H1 (cell line): Measurements from ENCODE around the gene WDR48. TPM values are rescaled to one million over a fixed set of nuclear protein-coding genes. Genes with fewer than 3 reads are reported as not detected.

Experiments
- CTCF ChIA-PET: fragments of 300-600 bp; sonication (Branson Sonifier 250); formaldehyde crosslinking; loops from one replicate; lab custom pipeline; 2021; ENCODE audit not compliant: partially characterized antibody; lab: Charles Lee
- POLR2A ChIA-PET: fragments of 300-600 bp; sonication (Branson Sonifier 250); formaldehyde crosslinking; loops from one replicate; lab custom pipeline; 2021; ENCODE audit warnings: inconsistent platforms; ENCODE audit not compliant: partially characterized antibody; lab: Charles Lee
- DNase-seq, 2 experiments: peaks; one replicate each; pipeline versions ENCODE4 v3.0.0 to v3.0.0-alpha.2; 2010 to 2022; ENCODE audit warnings: low spot score in 2 of 2, low read depth in 1 of 2, mixed read lengths in 1 of 2
- FAIRE-seq: peaks from 2 replicates; lab custom pipeline; 2011; peaks lifted over from hg19 to GRCh38; lab: Jason Lieb, UNC
- H2AFZ ChIP-seq: 2 replicates; pipeline ENCODE4 v1.8.1; 2012; ENCODE audit warnings: low read length, inconsistent platforms
- H2AK5ac ChIP-seq: 2 replicates; pipeline ENCODE4 v1.6.1; 2013; ENCODE audit warnings: low read depth, low read length
- H2BK120ac ChIP-seq: replicated peaks from 2 replicates; pipeline ENCODE3; 2013; ENCODE audit warnings: low read depth, low read length, inconsistent platforms
- H2BK12ac ChIP-seq: 2 replicates; pipeline ENCODE4 v1.6.1; 2013; ENCODE audit warnings: low read depth, low read length
- H2BK15ac ChIP-seq: 2 replicates; pipeline ENCODE4 v1.6.1; 2013; ENCODE audit warnings: low read length
- H2BK20ac ChIP-seq: 2 replicates; pipeline ENCODE4 v1.6.1; 2013; ENCODE audit warnings: low read length
- H2BK5ac ChIP-seq: 2 replicates; pipeline ENCODE4 v1.6.1; 2013; ENCODE audit warnings: low read depth, low read length
- H3K14ac ChIP-seq: 2 replicates; pipeline ENCODE4 v1.6.1; 2013; ENCODE audit warnings: inconsistent platforms; ENCODE audit not compliant: insufficient read length
- H3K18ac ChIP-seq: 2 replicates; pipeline ENCODE4 v1.6.1; 2013; ENCODE audit warnings: low read length; ENCODE audit errors: extremely low read depth
- H3K23ac ChIP-seq: 2 replicates; pipeline ENCODE4 v1.6.1; 2013; ENCODE audit warnings: inconsistent platforms; ENCODE audit not compliant: insufficient read length
- H3K23me2 ChIP-seq: 2 replicates; pipeline ENCODE4 v1.6.1; 2013; ENCODE audit warnings: low read depth, low read length
- H3K27ac ChIP-seq: 2 replicates; pipeline ENCODE4 v1.6.1; 2011; ENCODE audit warnings: low read depth, low read length, inconsistent platforms
- H3K27me3 ChIP-seq, 4 experiments: replicated peaks in 1 of 4; 1 replicate in 1 of 4; 2 replicates in 3 of 4; pipeline versions ENCODE4 v1.6.1 to v1.8.1; 2011 to 2013; ENCODE audit warnings: low read length in 3 of 4, mild to moderate bottlenecking in 3 of 4, inconsistent platforms in 2 of 4, mixed read lengths in 2 of 4, moderate library complexity in 1 of 4; ENCODE audit not compliant: control insufficient read depth in 3 of 4, insufficient read depth in 3 of 4; ENCODE audit errors: extremely low read depth in 1 of 4
- H3K36me3 ChIP-seq, 4 experiments: 2 replicates each; pipeline versions ENCODE4 v1.6.1 to v1.8.1; 2011 to 2013; ENCODE audit warnings: mild to moderate bottlenecking in 4 of 4, low read length in 3 of 4, moderate library complexity in 2 of 4, control low read depth in 1 of 4, inconsistent platforms in 1 of 4; ENCODE audit not compliant: insufficient read depth in 4 of 4, control insufficient read depth in 2 of 4
- H3K4ac ChIP-seq: replicated peaks from 2 replicates; pipeline ENCODE3; 2013; ENCODE audit warnings: low read length, low read depth, mixed read lengths, inconsistent platforms; ENCODE audit not compliant: insufficient read length
- H3K4me1 ChIP-seq, 4 experiments: replicated peaks in 1 of 4; 1 replicate in 1 of 4; 2 replicates in 3 of 4; pipeline versions ENCODE4 v1.6.1 to v1.8.1; 2011 to 2013; ENCODE audit warnings: low read length in 3 of 4, inconsistent platforms in 2 of 4, mixed read lengths in 1 of 4; ENCODE audit not compliant: insufficient read depth in 4 of 4, control insufficient read depth in 3 of 4
- H3K4me2 ChIP-seq, 2 experiments: 2 replicates each; pipeline versions ENCODE4 v1.6.1 to v1.8.1; 2011 to 2013; ENCODE audit warnings: low read depth in 2 of 2, low read length in 2 of 2, control low read depth in 1 of 2, inconsistent platforms in 1 of 2, mild to moderate bottlenecking in 1 of 2; ENCODE audit not compliant: insufficient read depth in 1 of 2
- H3K4me3 ChIP-seq, 4 experiments: fragments of 200-600, 300-600 bp in 1 of 4; sonication (generic), shearing (Covaris generic), sonication (Bioruptor Twin) in 1 of 4; 2 replicates each; pipeline versions ENCODE4 v1.5.1 to v1.8.1; 2011 to 2016; ENCODE audit warnings: low read length in 4 of 4, low read depth in 3 of 4, control low read depth in 2 of 4, inconsistent platforms in 2 of 4, mild to moderate bottlenecking in 2 of 4, mixed read lengths in 1 of 4, moderate library complexity in 1 of 4; ENCODE audit not compliant: insufficient read depth in 2 of 4; ENCODE audit errors: extremely low read depth in 1 of 4
- H3K56ac ChIP-seq: replicated peaks from 2 replicates; pipeline ENCODE3; 2013; ENCODE audit warnings: low read depth, mild to moderate bottlenecking, mixed read lengths, low read length, inconsistent platforms; ENCODE audit not compliant: insufficient read length
- H3K79me1 ChIP-seq: 2 replicates; pipeline ENCODE4 v1.6.1; 2013; ENCODE audit warnings: low read depth, low read length, control low read depth
- H3K79me2 ChIP-seq, 2 experiments: 2 replicates each; pipeline versions ENCODE4 v1.6.1 to v1.8.1; 2012 to 2013; ENCODE audit warnings: low read length in 2 of 2, mild to moderate bottlenecking in 2 of 2, inconsistent platforms in 1 of 2; ENCODE audit not compliant: insufficient read depth in 2 of 2, control insufficient read depth in 1 of 2
- H3K9ac ChIP-seq, 4 experiments: replicated peaks in 1 of 4; 1 replicate in 1 of 4; 2 replicates in 3 of 4; pipeline versions ENCODE4 v1.6.1 to v1.8.1; 2011 to 2013; ENCODE audit warnings: low read depth in 3 of 4, low read length in 3 of 4, control low read depth in 2 of 4, mild to moderate bottlenecking in 2 of 4, moderate library complexity in 2 of 4, inconsistent platforms in 1 of 4; ENCODE audit errors: extremely low read depth in 1 of 4
- H3K9me3 ChIP-seq, 2 experiments: 2 replicates each; pipeline versions ENCODE4 v1.6.1 to v1.8.1; 2012 to 2013; ENCODE audit warnings: mild to moderate bottlenecking in 2 of 2, moderate library complexity in 2 of 2, control low read depth in 1 of 2, inconsistent platforms in 1 of 2, low read depth in 1 of 2, low read length in 1 of 2, mixed read lengths in 1 of 2; ENCODE audit not compliant: insufficient read depth in 2 of 2
- H4K20me1 ChIP-seq, 2 experiments: replicated peaks in 1 of 2; 2 replicates each; pipeline versions ENCODE3 to v1.8.1; 2011 to 2013; ENCODE audit warnings: inconsistent platforms in 2 of 2, low read length in 2 of 2, mild to moderate bottlenecking in 1 of 2; ENCODE audit not compliant: insufficient read depth in 2 of 2, control insufficient read depth in 1 of 2
- H4K5ac ChIP-seq: 2 replicates; pipeline ENCODE4 v1.6.1; 2013; ENCODE audit warnings: low read length, low read depth, mixed read lengths, inconsistent platforms; ENCODE audit not compliant: insufficient read length
- H4K8ac ChIP-seq: 2 replicates; pipeline ENCODE4 v1.8.0; 2013; ENCODE audit warnings: mild to moderate bottlenecking, moderate library complexity, low read length, inconsistent platforms; ENCODE audit not compliant: insufficient read depth; ENCODE audit errors: extremely low read depth
- H4K91ac ChIP-seq: replicated peaks from 2 replicates; pipeline ENCODE3; 2013; ENCODE audit warnings: low read length, mixed read lengths, inconsistent platforms; ENCODE audit not compliant: insufficient read length
- BRCA1 ChIP-seq: IDR thresholded peaks from 2 replicates; pipeline ENCODE4 v1.6.1; 2012; ENCODE audit warnings: low read depth, low read length, improper control_type of control experiment
- CBX5 ChIP-seq: fragments of 300-800, 300-1000 bp; sonication (generic); IDR thresholded peaks from 2 replicates; pipeline ENCODE4 v1.7.1; 2016; ENCODE audit warnings: antibody characterized with exemption, low read length, low read depth
- CREB1 ChIP-seq: IDR thresholded peaks from 2 replicates; pipeline ENCODE4 v1.6.1; 2012; ENCODE audit warnings: inconsistent platforms
- FOSL1 ChIP-seq: IDR thresholded peaks from 2 replicates; pipeline ENCODE4 v1.6.1; 2011; ENCODE audit warnings: mild to moderate bottlenecking, low read depth, low read length, moderate library complexity; ENCODE audit not compliant: insufficient read depth
- GABPA ChIP-seq: IDR thresholded peaks from 2 replicates; pipeline ENCODE4 v1.6.1; 2011; ENCODE audit warnings: mild to moderate bottlenecking, low read length, moderate library complexity, borderline replicate concordance; ENCODE audit not compliant: insufficient read depth
- JUND ChIP-seq: IDR thresholded peaks from 2 replicates; pipeline ENCODE4 v1.6.1; 2011; ENCODE audit warnings: mild to moderate bottlenecking, improper control_type of control experiment, low read length
- KDM1A ChIP-seq: fragments of 200-600, 300-600 bp; sonication (generic); IDR thresholded peaks from 2 replicates; pipeline ENCODE4 v1.7.1; 2016; ENCODE audit warnings: mild to moderate bottlenecking, low read length, borderline replicate concordance
- RFX5 ChIP-seq: IDR thresholded peaks from 2 replicates; pipeline ENCODE4 v1.6.1; 2011; ENCODE audit warnings: low read depth, low read length, improper control_type of control experiment, borderline replicate concordance
- RNF2 ChIP-seq: fragments of 200-900, 300-1000 bp; sonication (generic); IDR thresholded peaks from 2 replicates; pipeline ENCODE4 v1.7.1; 2016; ENCODE audit warnings: borderline replicate concordance, low read depth, mild to moderate bottlenecking, antibody characterized with exemption, low read length; ENCODE audit not compliant: poor library complexity, severe bottlenecking; ENCODE audit errors: missing control alignments
- SIRT6 ChIP-seq: IDR thresholded peaks from one replicate; pipeline ENCODE4 v1.7.1; 2012; ENCODE audit warnings: low read length, inconsistent platforms
- SIX5 ChIP-seq: IDR thresholded peaks from 2 replicates; pipeline ENCODE4 v1.6.1; 2011; ENCODE audit warnings: mild to moderate bottlenecking, low read depth, low read length
- TCF12 ChIP-seq: IDR thresholded peaks from 2 replicates; pipeline ENCODE4 v1.6.1; 2011; ENCODE audit warnings: low read depth, mild to moderate bottlenecking, low read length
- TEAD4 ChIP-seq: IDR thresholded peaks from 2 replicates; pipeline ENCODE4 v1.6.1; 2012; ENCODE audit warnings: low read depth, low read length, inconsistent platforms, mixed read lengths
- ZNF274 ChIP-seq: IDR thresholded peaks from 2 replicates; pipeline ENCODE4 v1.7.0; 2012; ENCODE audit warnings: low read length, borderline replicate concordance; ENCODE audit errors: extremely low read depth
- WGBS, 2 experiments: shearing (Covaris generic) in 1 of 2; methylation state at CpG; one replicate each; pipeline versions ENCODE4 v1.1.6 to v1.1.7; 2013 to 2015; ENCODE audit warnings: low lambda C conversion rate in 2 of 2, mixed read lengths in 2 of 2, inconsistent platforms in 1 of 2, low coverage in 1 of 2, missing lambda C conversion rate in 1 of 2; ENCODE audit not compliant: insufficient replicate concordance in 2 of 2, insufficient coverage in 1 of 2, insufficient read length in 1 of 2; ENCODE audit errors: extremely low coverage in 1 of 2, missing lambda C conversion rate in 1 of 2; 5-methylcytosine and 5-hydroxymethylcytosine counted together
- polyA plus RNA-seq, 7 experiments: library from polyadenylated mRNA; depleted of rRNA in 3 of 7; stranded (reverse) in 5 of 7; unstranded in 2 of 7; fragments of >200 nt in 5 of 7; fragments of 200-250 nt in 2 of 7; gene quantifications; 1 replicate in 5 of 7; 2 replicates in 1 of 7; 4 replicates in 1 of 7; pipeline versions ENCODE4 v1.2.1 to v1.2.3, GENCODE V29; 2011 to 2013; ENCODE audit warnings: missing spikeins in 2 of 7, mixed read lengths in 2 of 7
- total RNA-seq: library from RNA; stranded (reverse); fragmentation: NEBNext Ultra II Directional; extraction: Animal tissue kit (Norgen Biotek cat#: 25700); gene quantifications from 2 replicates; pipeline ENCODE4 v1.2.1, GENCODE V29; 2021

The WDR48 gene
- total and polyA plus RNA-seq, 2 of the 8 experiments (the other 6 are each of a cell fraction or from before 2014, with no cell fraction given) = 21.2 to 54.1 TPM

GRCh38 chr3:39110041-39110639 lies 58.3 kb downstream of the WDR48 start:
- Histone ChIP-seq H4K5ac (no peak overlapping the region), H4K8ac (no peak overlapping the region), H3K4me1 (no peaks in the 10 kb centered on the region; a peak in 1 of 7 replicates), H2BK12ac (no peak overlapping the region), H3K9ac (no peak overlapping the region), H3K9me3 (no peaks in the 10 kb centered on the region), H3K27ac (no peak overlapping the region), H2BK5ac (no peak overlapping the region), H3K18ac (no peak overlapping the region), H4K91ac (no peak overlapping the region), H2BK15ac (no peak overlapping the region), H3K23ac (no peak overlapping the region), H2AK5ac (no peak overlapping the region), H3K79me2 (no peaks in the 10 kb centered on the region), H3K4me3 (no peak overlapping the region), H3K56ac (no peak overlapping the region), H3K23me2 (peaks cover 12% of the 10 kb centered on the region; the same call in 1 of the 2 replicates), H3K4me2 (no peak overlapping the region), H2BK120ac (no peak overlapping the region), H2AFZ (no peak overlapping the region), H3K79me1 (0 out of 2 replicates have a peak, but pooled peaks cover 2% of the 10 kb centered on the region), H3K27me3 (peaks cover 0 to 8% (median 3%) of the 10 kb centered on the region in 4 experiments; a peak in 2 of 7 replicates), H3K36me3 (no peaks in the 10 kb centered on the region), H3K4ac (no peak overlapping the region), H4K20me1 (peaks cover 0 to 7% of the 10 kb centered on the region in 2 experiments), H3K14ac (no peak overlapping the region), H2BK20ac (no peak overlapping the region)
- POLR2A ChIA-PET = no interaction called here
- FAIRE-seq (no peak), DNase-seq (no peak)
- CTCF ChIA-PET = interaction anchor here (0.7 to 10.4 kb wide), 8 partner anchors 11 to 1035 kb away, joined by 3 to 95 read pairs (median 4); no protein-coding TSS in a partner anchor
- WGBS, 2 experiments = 67% methylated on average over 2 of the region's 2 CpGs; no CpG with 5 or more reads in 1 of the 2 experiments
- TF ChIP-seq GABPA (no peak), KDM1A (no peak), FOSL1 (no peak), BRCA1 (no peak), TEAD4 (no peak), ZNF274 (no peak), RNF2 (no peak), SIRT6 (no peak), CREB1 (no peak), TCF12 (no peak), RFX5 (no peak), CBX5 (no peak), JUND (no peak), SIX5 (no peak)
